OCI-LY1 (cell line): ENCODE results near the gene DNAH14.
"Not testable (repeated sequence)": the region's sequence is repeated elsewhere in the genome, so short reads cannot be mapped to it uniquely, and the experiment has no call there.

Source experiments
- H2AFZ ChIP-seq: fragments of 200-600 bp; sonication (generic), shearing (Covaris generic); 2 replicates; pipeline ENCODE4 v1.6.0; 2014; ENCODE audit warnings: antibody characterized with exemption, mild to moderate bottlenecking, low read length
- H3F3A ChIP-seq: fragments of 200-600 bp; sonication (generic), shearing (Covaris generic); 2 replicates; pipeline ENCODE4 v1.6.0; 2014; ENCODE audit warnings: mild to moderate bottlenecking, antibody characterized with exemption, low read length, moderate library complexity; ENCODE audit not compliant: insufficient read depth
- H3K27ac ChIP-seq: fragments of 200-600 bp; sonication (generic); 2 replicates; pipeline ENCODE4 v1.5.1; 2014; ENCODE audit warnings: low read length, mixed run types, mild to moderate bottlenecking, low read depth; ENCODE audit not compliant: poor library complexity, severe bottlenecking
- H3K27me3 ChIP-seq: fragments of 200-600 bp; sonication (generic); 2 replicates; pipeline ENCODE4 v1.6.0; 2014; ENCODE audit warnings: antibody characterized with exemption, mild to moderate bottlenecking, low read length, moderate library complexity; ENCODE audit not compliant: insufficient read depth
- H3K36me3 ChIP-seq: fragments of 200-600 bp; sonication (generic); 2 replicates; pipeline ENCODE4 v1.6.1; 2014; ENCODE audit warnings: mild to moderate bottlenecking, antibody characterized with exemption, low read length, moderate library complexity, mixed read lengths; ENCODE audit not compliant: insufficient read depth
- H3K4me1 ChIP-seq: fragments of 200-600 bp; sonication (generic); 2 replicates; pipeline ENCODE4 v1.5.1; 2014; ENCODE audit warnings: mild to moderate bottlenecking, low read length, moderate library complexity; ENCODE audit not compliant: insufficient read depth, severe bottlenecking
- H3K4me2 ChIP-seq: fragments of 200-600 bp; sonication (generic), shearing (Covaris generic); 2 replicates; pipeline ENCODE4 v1.6.1; 2014; ENCODE audit warnings: low read length
- H3K4me3 ChIP-seq: fragments of 200-600 bp; sonication (generic); 2 replicates; pipeline ENCODE4 v1.5.1; 2014; ENCODE audit warnings: low read length, low read depth, mild to moderate bottlenecking, mixed read lengths; ENCODE audit not compliant: poor library complexity, severe bottlenecking
- H3K79me2 ChIP-seq: fragments of 200-600 bp; shearing (Covaris generic); 2 replicates; pipeline ENCODE4 v1.6.1; 2016; ENCODE audit warnings: mixed run types, low read length, mixed read lengths; ENCODE audit not compliant: insufficient read depth
- H3K9ac ChIP-seq: fragments of 200-600 bp; sonication (generic), shearing (Covaris generic); 2 replicates; pipeline ENCODE4 v1.6.1; 2014; ENCODE audit warnings: mild to moderate bottlenecking, low read length, mixed read lengths
- H3K9me2 ChIP-seq: fragments of 200-600 bp; sonication (generic), shearing (Covaris generic); 2 replicates; pipeline ENCODE4 v1.6.1; 2014; ENCODE audit warnings: low read depth, mild to moderate bottlenecking, low read length, mixed read lengths
- H3K9me3 ChIP-seq: fragments of 200-600 bp; shearing (Covaris generic); 2 replicates; pipeline ENCODE4 v1.6.1; 2014; ENCODE audit warnings: low read length, mixed read lengths
- H4K20me1 ChIP-seq: fragments of 200-600 bp; sonication (generic), shearing (Covaris generic); 2 replicates; pipeline ENCODE4 v1.6.0; 2016; ENCODE audit warnings: mild to moderate bottlenecking, low read length; ENCODE audit not compliant: insufficient read depth
- CTCF ChIP-seq: fragments of 200-600 bp; sonication (generic), shearing (Covaris generic); IDR thresholded peaks from 2 replicates; pipeline ENCODE4 v1.5.1; 2017; ENCODE audit warnings: mild to moderate bottlenecking, antibody characterized with exemption, low read length, moderate library complexity, mixed read lengths
- EZH2 ChIP-seq: fragments of 200-600 bp; sonication (generic), shearing (Covaris generic); IDR thresholded peaks from 2 replicates; pipeline ENCODE4 v1.8.0; 2017; ENCODE audit warnings: borderline replicate concordance, mixed run types, mild to moderate bottlenecking, antibody characterized with exemption, low read length, moderate library complexity, mixed read lengths

DNAH14 gene

GRCh38 chr1:224946349-224946691, 16.8 kb downstream of the DNAH14 start:
- not testable (repeated sequence) for H3K9me2 ChIP-seq, H3K36me3 ChIP-seq, H4K20me1 ChIP-seq, H3K9me3 ChIP-seq, H2AFZ ChIP-seq, H3K4me1 ChIP-seq, H3K27me3 ChIP-seq, H3K9ac ChIP-seq, H3K27ac ChIP-seq, H3K4me2 ChIP-seq, H3K79me2 ChIP-seq, H3K4me3 ChIP-seq, H3F3A ChIP-seq

- H3K36me3 ChIP-seq = no peaks in the 10 kb centered on the region
- TF ChIP-seq EZH2 = no peak
- no peak for TF ChIP-seq CTCF
- H3K9me2 ChIP-seq = no peaks in the 10 kb centered on the region
- no peaks in the 10 kb centered on the region for H3K79me2 ChIP-seq
- no peaks in the 10 kb centered on the region for H3K4me1 ChIP-seq
- H3K9ac ChIP-seq = no peak overlapping the region
- H3K4me3 ChIP-seq = no peak overlapping the region
- no peaks in the 10 kb centered on the region for H3F3A ChIP-seq
- H3K27ac ChIP-seq = no peak overlapping the region
- H3K9me3 ChIP-seq = no peaks in the 10 kb centered on the region
- no peak overlapping the region for H2AFZ ChIP-seq
- H3K27me3 ChIP-seq = no peaks in the 10 kb centered on the region
- no peaks in the 10 kb centered on the region for H4K20me1 ChIP-seq
- H3K4me2 ChIP-seq = no peak overlapping the region
Observed at GRCh38 chr1:224957696-224958095, 28.2 kb downstream of the DNAH14 start.

GRCh38 chr1:224958490-224958889, 29.0 kb downstream of the DNAH14 start:
- H3K79me2 ChIP-seq = no peaks in the 10 kb centered on the region
- no peaks in the 10 kb centered on the region for H4K20me1 ChIP-seq
- H3K27me3 ChIP-seq = no peaks in the 10 kb centered on the region
- no peak overlapping the region for H3K27ac ChIP-seq
- no peaks in the 10 kb centered on the region for H3K9me3 ChIP-seq
- TF ChIP-seq EZH2 (no peak), CTCF (no peak)
- H3F3A ChIP-seq = no peaks in the 10 kb centered on the region
- H3K9me2 ChIP-seq = no peaks in the 10 kb centered on the region
- no peak overlapping the region for H3K9ac ChIP-seq
- H3K4me2 ChIP-seq = no peak overlapping the region
- H3K4me3 ChIP-seq = no peak overlapping the region
- no peak overlapping the region for H2AFZ ChIP-seq
- H3K36me3 ChIP-seq = no peaks in the 10 kb centered on the region
- H3K4me1 ChIP-seq = no peaks in the 10 kb centered on the region

- H3K27me3 ChIP-seq = no peaks in the 10 kb centered on the region
Observed at GRCh38 chr1:224959115-224959514, 29.6 kb downstream of the DNAH14 start.

More at GRCh38 chr1:224959115-224959514, 29.6 kb downstream of the DNAH14 start:
- Histone ChIP-seq H3K4me3 (no peak overlapping the region), H3K36me3 (no peaks in the 10 kb centered on the region), H3K9ac (no peak overlapping the region), H3F3A (no peaks in the 10 kb centered on the region), H3K4me2 (no peak overlapping the region), H3K9me2 (no peaks in the 10 kb centered on the region), H3K9me3 (no peaks in the 10 kb centered on the region), H3K27ac (no peak overlapping the region), H2AFZ (no peak overlapping the region), H3K4me1 (no peaks in the 10 kb centered on the region), H4K20me1 (no peaks in the 10 kb centered on the region), H3K79me2 (no peaks in the 10 kb centered on the region)
- TF ChIP-seq CTCF (no peak), EZH2 (no peak)
